Naive thymus-derived CD8-positive, alpha-beta T cell (primary cell): ENCODE results near the gene GAPDHS. TPM values are rescaled to one million over a fixed set of nuclear protein-coding genes. Genes with fewer than 3 reads are reported as not detected.

ENCODE experiments used
- ATAC-seq, 2 donors: fragments of 150-1000 bp; cut with Tn5 transposase in 1 of 2; sonication (Bioruptor Pico), chemical (Tn5 transposase) in 1 of 2; 1 replicate in 1 of 2; 2 replicates in 1 of 2; pipeline ENCODE4 v1.10.0; 2021; ENCODE audit warnings: mild to moderate bottlenecking in 2 of 2, moderate library complexity in 2 of 2
- POLR2A ChIA-PET: fragments of 350-600 bp; sonication (Branson Sonifier 250); formaldehyde crosslinking; loops from one replicate; lab custom pipeline; 2021; ENCODE audit warnings: antibody characterized with exemption; lab: Charles Lee
- DNase-seq, 10 donors: peaks; one replicate each; pipeline versions ENCODE4 v3.0.0 to v3.0.0-alpha.2; 2020 to 2022
- H3K27ac Mint-ChIP-seq, 10 donors: one replicate each; pipeline ENCODE4 v1.8.0; 2020 to 2022; ENCODE audit warnings: mild to moderate bottlenecking in 10 of 10, mixed read lengths in 10 of 10, moderate library complexity in 4 of 10, inconsistent platforms in 1 of 10
- H3K27me3 Mint-ChIP-seq, 5 donors: one replicate each; pipeline ENCODE4 v1.8.0; 2021 to 2022; ENCODE audit warnings: mixed read lengths in 5 of 5
- H3K36me3 Mint-ChIP-seq, 3 donors: one replicate each; pipeline ENCODE4 v1.8.0; 2020 to 2022; ENCODE audit warnings: mixed read lengths in 3 of 3, mild to moderate bottlenecking in 2 of 3, inconsistent platforms in 1 of 3
- H3K4me1 Mint-ChIP-seq, 4 donors: one replicate each; pipeline ENCODE4 v1.8.0; 2021 to 2022; ENCODE audit warnings: mixed read lengths in 4 of 4
- H3K4me3 Mint-ChIP-seq, 10 donors: one replicate each; pipeline ENCODE4 v1.8.0; 2020 to 2022; ENCODE audit warnings: mild to moderate bottlenecking in 10 of 10, mixed read lengths in 10 of 10, moderate library complexity in 6 of 10, inconsistent platforms in 1 of 10
- H3K9me3 Mint-ChIP-seq, 9 donors: one replicate each; pipeline ENCODE4 v1.8.0; 2020 to 2022; ENCODE audit warnings: mixed read lengths in 9 of 9, mild to moderate bottlenecking in 3 of 9, inconsistent platforms in 1 of 9, moderate library complexity in 1 of 9
- polyA plus RNA-seq, 3 donors: library from polyadenylated mRNA; unstranded; fragments of 300-500 nt; fragmentation: Illumina TruSeq; gene quantifications; one replicate each; pipeline ENCODE4 v1.2.3, GENCODE V29; 2021
- total RNA-seq, 8 experiments: library from RNA in 2 of 8; stranded (reverse) in 2 of 8; gene quantifications; one replicate each; pipeline ENCODE4 v1.2.3 and lab custom pipeline; 2021 to 2026

Gene GAPDHS
- total and polyA plus RNA-seq, 5 experiments from 2014 or later = not detected

DNA sequence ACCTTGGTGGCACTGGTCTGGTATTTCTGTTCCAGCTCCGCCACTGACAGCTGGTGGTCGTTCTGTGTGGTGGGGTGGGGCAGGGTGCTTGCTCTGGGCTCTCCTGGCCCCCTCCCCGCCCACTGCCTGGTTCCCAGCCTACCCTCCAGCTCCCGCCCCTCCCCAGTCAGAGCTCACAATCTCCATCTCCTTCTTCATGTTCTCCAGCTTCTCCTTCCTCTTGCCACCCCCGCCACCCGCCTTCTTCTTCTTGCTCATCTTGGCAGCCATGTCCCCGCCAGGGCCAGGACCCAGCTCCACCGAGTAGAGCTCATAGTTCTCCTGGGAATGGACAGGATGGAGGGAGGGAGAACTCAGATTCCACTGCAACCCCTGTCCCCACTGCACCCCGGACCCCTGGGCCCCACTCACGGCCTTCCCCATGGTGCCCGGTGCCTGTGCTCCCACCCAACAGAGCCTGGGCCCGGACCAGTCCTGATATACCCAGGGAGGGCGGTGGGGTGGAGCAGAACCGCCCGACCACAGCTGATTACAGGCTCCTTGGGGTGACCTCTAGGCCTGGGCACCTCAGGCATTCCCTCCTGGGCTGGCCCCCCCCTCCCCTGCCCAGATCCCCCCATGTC, 30.1 kb downstream of the GAPDHS start, which contains the start of gene ATP4A:
Gene ATP4A (minus strand): TSS at position 452 of the 623 bp plus-strand sequence. CDS start 29 bp downstream, at position 423.
- POLR2A ChIA-PET = no interaction called here
- Mint-ChIP-seq H3K9me3 (no peaks in the 10 kb centered on the region), H3K27me3 (peaks cover 27 to 74% (median 51%) of the 10 kb centered on the region in 5 donors)

DNA sequence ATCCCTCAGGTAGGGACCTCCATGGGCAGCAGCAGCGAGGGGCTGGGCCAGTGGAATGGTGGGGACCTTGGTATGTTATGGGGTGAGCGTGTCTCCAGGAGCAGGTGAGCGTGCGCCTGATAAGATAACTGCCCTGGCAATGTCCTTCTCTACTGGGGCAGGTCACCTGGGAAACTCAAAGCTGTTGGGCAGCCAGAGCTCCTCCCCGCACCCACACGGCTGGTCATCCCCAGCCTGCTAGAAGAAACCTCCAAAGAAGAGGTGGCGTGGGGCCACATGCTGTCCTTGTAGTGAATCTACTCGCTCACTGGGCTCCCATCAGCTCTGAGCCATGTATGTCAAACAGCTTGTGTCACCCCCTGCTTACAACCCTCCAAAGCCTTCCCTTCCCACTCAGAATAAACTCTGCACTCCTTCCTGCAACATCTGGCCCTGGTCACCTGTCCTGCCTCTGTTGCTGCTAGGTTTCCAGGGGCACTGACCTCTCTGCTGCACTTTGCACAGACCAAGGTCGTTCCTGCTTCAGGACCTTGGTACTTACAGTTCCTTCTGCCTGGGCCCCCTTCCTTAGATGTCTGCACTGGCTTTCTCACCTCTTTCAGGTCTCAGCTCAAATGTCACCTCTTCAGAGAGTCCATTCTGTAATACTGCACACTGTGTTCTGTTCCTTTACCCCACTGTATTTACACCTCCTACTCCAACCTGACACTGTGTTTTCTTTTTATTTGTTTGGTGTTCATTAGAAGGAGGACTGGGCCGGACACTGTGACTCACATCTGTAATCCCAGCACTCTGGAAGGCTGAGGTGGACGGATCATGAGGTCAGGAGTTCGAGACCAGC, 32.0 kb downstream of the GAPDHS start:
- DNase-seq (peak in 1 of 10 donors; percentile 19), ATAC-seq (no peak)
- Mint-ChIP-seq H3K4me3 (no peak overlapping the region), H3K27me3 (peaks cover 19 to 69% (median 49%) of the 10 kb centered on the region in 5 donors), H3K36me3 (no peaks in the 10 kb centered on the region), H3K27ac (no peak overlapping the region), H3K9me3 (no peaks in the 10 kb centered on the region), H3K4me1 (no peaks in the 10 kb centered on the region)
- POLR2A ChIA-PET = no interaction called here

More for the DNA sequence above, 30.1 kb downstream of the GAPDHS start, which contains the start of gene ATP4A:
- H3K4me1 Mint-ChIP-seq = peaks cover 0 to 8% (median 5%) of the 10 kb centered on the region in 4 donors
- no peak within 1 kb of the TSS for H3K27ac Mint-ChIP-seq
- ATAC-seq (no peak), DNase-seq (peak in 1 of 10 donors; percentile 48)
- H3K36me3 Mint-ChIP-seq = no peaks in the 10 kb centered on the region
- no peak within 1 kb of the TSS for H3K4me3 Mint-ChIP-seq

DNA sequence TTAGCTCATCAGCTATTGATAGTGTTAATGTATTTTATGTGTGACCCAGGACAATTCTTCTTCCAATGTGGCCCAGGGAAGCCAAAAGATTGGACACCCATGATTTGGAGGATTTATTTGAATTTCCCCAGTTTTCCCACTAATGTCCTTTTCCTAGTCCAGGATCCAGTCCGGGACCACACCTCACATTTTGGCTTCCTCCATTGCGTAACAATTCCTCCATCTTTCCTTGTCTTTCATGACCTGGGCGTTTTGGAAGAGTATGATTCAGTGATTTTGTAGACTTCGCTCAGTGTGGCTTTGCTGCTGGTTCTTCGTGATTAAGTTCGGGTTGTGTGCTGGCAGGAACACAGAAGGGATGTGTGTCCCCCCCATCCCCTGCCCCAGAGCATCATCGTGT, 33.5 kb downstream of the GAPDHS start:
- DNase-seq = no peak
- Mint-ChIP-seq H3K27ac (no peak overlapping the region), H3K36me3 (no peaks in the 10 kb centered on the region), H3K9me3 (no peaks in the 10 kb centered on the region), H3K4me1 (no peaks in the 10 kb centered on the region), H3K4me3 (no peak overlapping the region), H3K27me3 (peaks cover 19 to 64% (median 45%) of the 10 kb centered on the region in 5 donors)
- POLR2A ChIA-PET = interaction anchor here (0.6 kb wide), 1 partner anchor 48 kb away, joined by 3 read pairs; no protein-coding TSS in a partner anchor
- ATAC-seq = no peak

DNA sequence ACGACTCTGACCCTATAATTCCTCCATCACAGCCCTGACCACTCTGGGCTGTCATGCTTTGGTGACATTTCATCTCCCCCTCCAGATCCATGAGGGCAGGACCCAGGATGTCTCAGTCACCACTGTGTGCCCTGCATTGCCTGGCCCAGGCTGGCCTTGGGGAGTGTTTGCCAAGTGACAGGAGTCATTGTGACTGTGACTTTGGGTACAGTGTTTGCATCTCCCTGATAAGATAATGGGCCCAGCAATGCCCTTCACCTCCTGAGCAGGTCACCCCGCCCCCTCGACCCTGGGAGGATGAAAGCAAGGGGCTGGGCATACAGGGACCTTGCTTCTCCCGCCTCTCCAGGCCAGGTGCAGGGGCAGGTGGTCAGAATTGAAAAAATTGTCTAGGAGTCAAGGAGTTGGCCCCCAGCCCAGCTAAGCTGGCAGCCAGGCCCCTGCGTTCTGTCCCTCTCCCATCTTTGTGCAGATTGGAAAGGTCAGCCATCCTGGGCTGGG, 36.1 kb downstream of the GAPDHS start:
- no peak for ATAC-seq
- Mint-ChIP-seq H3K9me3 (peaks cover 0 to 10% (median under 1%) of the 10 kb centered on the region in 9 donors), H3K4me1 (no peaks in the 10 kb centered on the region), H3K27me3 (peaks cover 16 to 41% (median 24%) of the 10 kb centered on the region in 5 donors), H3K27ac (peak overlapping the region in 1 of 10 donors; percentile 67), H3K4me3 (no peak overlapping the region), H3K36me3 (no peaks in the 10 kb centered on the region)
- POLR2A ChIA-PET = no interaction called here
- no peak for DNase-seq

DNA sequence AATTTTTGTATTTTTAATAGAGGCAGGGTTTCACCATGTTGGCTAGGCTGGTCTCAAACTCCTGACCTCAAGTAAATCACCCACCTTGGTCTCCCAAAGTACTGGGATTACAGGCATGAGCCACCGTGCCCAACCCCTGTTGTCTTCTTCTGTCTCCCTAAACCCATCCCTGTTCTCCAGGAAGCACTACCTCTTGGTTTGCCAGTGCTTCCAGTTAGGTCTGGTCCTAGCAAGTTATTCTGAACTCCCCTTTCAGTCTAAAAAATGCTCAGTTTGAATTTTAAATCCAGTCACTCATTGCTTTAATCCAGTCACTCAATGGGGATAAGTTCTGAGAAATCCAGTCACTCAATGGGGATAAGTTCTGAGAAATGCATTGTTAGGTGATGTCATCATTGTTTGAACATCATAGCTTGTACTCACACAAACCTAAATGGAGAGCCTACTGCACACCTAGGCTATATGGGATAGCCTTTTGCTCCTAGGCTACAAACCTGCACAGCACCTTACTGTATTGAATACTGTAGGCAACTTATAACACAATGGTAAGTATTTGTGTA, 38.2 kb downstream of the GAPDHS start:
- H3K27ac Mint-ChIP-seq = peak overlapping the region in 1 of 10 donors; percentile 35
- H3K4me3 Mint-ChIP-seq = no peak overlapping the region
- peaks cover 0 to 17% (median 14%) of the 10 kb centered on the region in 3 donors for H3K36me3 Mint-ChIP-seq
- no peak for ATAC-seq
- H3K27me3 Mint-ChIP-seq = peaks cover 12 to 28% (median 17%) of the 10 kb centered on the region in 5 donors
- POLR2A ChIA-PET = no interaction called here
- H3K4me1 Mint-ChIP-seq = no peaks in the 10 kb centered on the region
- DNase-seq = no peak
- peaks cover 4 to 32% (median 18%) of the 10 kb centered on the region in 9 donors for H3K9me3 Mint-ChIP-seq

DNA sequence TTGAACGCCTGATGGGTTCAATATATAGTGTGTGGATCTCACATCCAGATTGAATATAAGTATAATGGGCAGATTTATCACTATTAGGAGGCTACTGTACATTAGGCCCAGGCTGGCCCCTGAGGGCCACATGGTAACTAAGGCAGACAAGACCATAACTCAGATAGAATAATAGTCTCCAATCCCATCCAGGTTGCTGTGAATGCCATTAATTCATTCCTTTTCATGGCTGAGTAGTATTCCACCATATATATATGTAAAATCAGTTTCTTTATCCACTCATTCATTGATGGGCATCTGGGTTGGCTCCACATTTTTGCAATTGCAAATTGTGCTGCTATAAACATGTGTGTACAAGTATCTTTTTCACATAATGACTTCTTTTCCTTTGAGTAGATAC, 44.7 kb downstream of the GAPDHS start:
- ATAC-seq (no peak), DNase-seq (no peak)
- Mint-ChIP-seq H3K9me3 (peaks cover 10 to 47% (median 25%) of the 10 kb centered on the region in 9 donors), H3K27me3 (peaks cover 8 to 20% (median 12%) of the 10 kb centered on the region in 5 donors), H3K4me1 (peaks cover 0 to 3% (median 0%) of the 10 kb centered on the region in 4 donors), H3K27ac (no peak overlapping the region), H3K36me3 (peaks cover 2 to 24% (median 21%) of the 10 kb centered on the region in 3 donors), H3K4me3 (no peak overlapping the region)
- POLR2A ChIA-PET = no interaction called here

DNA sequence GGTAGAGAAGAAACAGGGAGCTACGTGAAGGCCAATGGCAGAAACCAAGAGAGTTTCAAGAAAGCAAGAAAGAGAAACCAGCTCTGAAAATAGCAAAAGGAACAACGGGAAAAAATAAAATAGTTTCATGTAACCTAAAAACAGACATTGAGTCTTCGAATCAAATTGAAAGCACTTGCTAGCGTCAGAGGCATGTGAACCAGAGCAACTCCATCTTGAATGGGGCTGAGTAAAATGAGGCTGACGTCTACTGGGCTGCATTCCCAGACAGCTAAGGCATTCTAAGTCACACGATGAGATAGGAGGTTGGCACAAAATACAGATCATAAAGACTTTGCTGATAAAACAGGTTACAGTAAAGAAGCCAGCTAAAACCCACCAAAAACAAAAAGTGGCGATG, 45.5 kb downstream of the GAPDHS start:
- Mint-ChIP-seq H3K9me3 (peaks cover 10 to 43% (median 25%) of the 10 kb centered on the region in 9 donors), H3K4me1 (peaks cover 0 to 3% (median 0%) of the 10 kb centered on the region in 4 donors), H3K27ac (no peak overlapping the region), H3K27me3 (peaks cover 8 to 27% (median 15%) of the 10 kb centered on the region in 5 donors), H3K4me3 (no peak overlapping the region), H3K36me3 (peaks cover 2 to 24% (median 21%) of the 10 kb centered on the region in 3 donors)
- POLR2A ChIA-PET = no interaction called here
- ATAC-seq (no peak), DNase-seq (no peak)

DNA sequence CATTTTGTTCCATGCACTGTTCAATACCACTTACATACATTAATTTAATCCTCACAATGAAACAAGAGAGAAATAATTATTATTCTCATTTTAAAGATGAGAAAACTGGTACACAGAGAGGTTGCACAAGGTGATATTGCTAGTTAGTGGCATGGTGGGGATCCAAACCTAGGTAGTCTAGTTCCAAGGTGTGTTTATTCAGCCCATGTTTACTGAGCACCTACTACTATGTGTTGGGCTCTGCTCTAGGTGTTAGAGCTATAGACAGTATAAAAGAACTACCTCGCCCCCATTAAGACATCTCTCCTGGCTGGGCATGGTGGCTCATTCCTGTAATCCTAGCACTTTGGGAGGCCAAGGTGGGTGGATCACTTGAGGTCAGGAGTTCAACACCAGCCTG, 49.5 kb downstream of the GAPDHS start:
- no peak overlapping the region for H3K4me3 Mint-ChIP-seq
- no peak for ATAC-seq
- H3K27ac Mint-ChIP-seq = no peak overlapping the region
- POLR2A ChIA-PET = no interaction called here
- H3K36me3 Mint-ChIP-seq = no peaks in the 10 kb centered on the region
- peaks cover 0 to 3% (median 0%) of the 10 kb centered on the region in 4 donors for H3K4me1 Mint-ChIP-seq
- no peak for DNase-seq
- H3K9me3 Mint-ChIP-seq = peaks cover 0 to 5% (median 2%) of the 10 kb centered on the region in 9 donors
- H3K27me3 Mint-ChIP-seq = peaks cover 16 to 46% (median 28%) of the 10 kb centered on the region in 5 donors

DNA sequence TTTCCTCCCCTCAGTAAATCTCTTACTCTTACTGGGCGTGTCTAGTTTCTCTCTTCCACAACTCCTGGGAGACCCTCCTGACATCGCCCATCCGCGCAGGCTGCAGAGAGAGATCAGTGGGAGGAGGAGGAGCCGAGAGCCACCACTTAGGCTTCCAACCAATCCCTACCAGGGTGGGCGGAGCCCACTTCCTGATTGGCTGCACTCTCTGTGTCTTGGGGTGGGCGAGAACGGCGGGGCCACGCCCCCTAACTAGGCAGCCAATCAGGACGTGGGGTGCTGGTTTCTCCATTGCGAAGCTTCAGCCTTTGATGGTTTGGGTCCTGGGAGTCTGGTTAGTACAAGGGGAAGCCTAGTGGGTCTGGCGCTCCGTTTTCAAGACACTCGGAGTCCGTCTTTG, 52.6 kb downstream of the GAPDHS start, which contains the start of gene PMIS2:
Gene PMIS2 (plus strand): TSS at position 326 of the 400 bp plus-strand sequence. CDS start 87 bp downstream, outside the sequence.
- no peak within 1 kb of the TSS for H3K4me3 Mint-ChIP-seq
- ATAC-seq (peak in 1 of 2 donors; percentile 65), DNase-seq (peak in 1 of 10 donors; percentile 15)
- peaks cover 0 to 3% (median 0%) of the 10 kb centered on the region in 4 donors for H3K4me1 Mint-ChIP-seq
- H3K27me3 Mint-ChIP-seq = peaks cover 9 to 44% (median 22%) of the 10 kb centered on the region in 5 donors
- POLR2A ChIA-PET = no interaction called here
- H3K9me3 Mint-ChIP-seq = no peaks in the 10 kb centered on the region
- no peaks in the 10 kb centered on the region for H3K36me3 Mint-ChIP-seq
- no peak within 1 kb of the TSS for H3K27ac Mint-ChIP-seq

DNA sequence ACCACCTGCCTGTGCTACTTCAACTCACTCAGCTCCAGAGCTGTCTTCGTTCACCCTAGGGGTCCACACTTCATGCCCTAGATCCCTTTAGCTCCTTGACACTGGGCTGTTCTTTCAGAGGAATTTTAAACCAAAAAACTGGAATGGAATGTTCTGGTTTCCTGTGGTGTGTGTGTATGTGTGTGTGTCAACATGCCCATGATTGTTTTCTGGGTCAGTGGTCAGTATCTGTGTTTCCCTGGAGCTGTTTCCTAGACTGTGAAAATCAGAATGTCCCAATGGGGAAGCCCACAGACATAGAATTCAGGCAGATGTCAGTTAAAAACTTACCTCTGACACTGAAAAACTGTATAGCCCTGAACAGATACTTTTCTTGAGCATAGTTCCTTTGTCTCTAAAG, 54.1 kb downstream of the GAPDHS start:
- Mint-ChIP-seq H3K4me3 (no peak overlapping the region), H3K4me1 (peaks cover 0 to 3% (median 1%) of the 10 kb centered on the region in 4 donors), H3K27me3 (peaks cover 10 to 44% (median 25%) of the 10 kb centered on the region in 5 donors), H3K27ac (no peak overlapping the region), H3K9me3 (no peaks in the 10 kb centered on the region), H3K36me3 (no peaks in the 10 kb centered on the region)
- ATAC-seq = no peak
- POLR2A ChIA-PET = no interaction called here
- no peak for DNase-seq

DNA sequence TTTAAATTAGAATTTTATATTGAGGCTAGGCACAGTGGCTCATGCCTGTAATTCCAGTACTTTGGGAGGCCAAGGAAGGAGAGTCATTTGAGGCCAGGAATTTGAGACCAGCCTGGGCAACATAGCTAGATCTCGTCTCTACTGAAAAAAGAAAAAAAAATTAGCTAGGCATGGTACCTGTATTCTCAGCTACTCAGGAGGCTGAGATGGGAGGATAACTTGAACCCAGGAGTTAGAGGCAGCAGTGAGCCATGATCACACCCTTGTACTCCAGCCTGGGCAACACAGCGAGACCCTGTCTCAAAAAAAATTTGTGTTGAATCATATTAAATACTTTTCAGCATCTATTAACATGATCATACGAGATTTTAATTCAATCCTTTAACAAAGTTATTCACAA, 57.6 kb downstream of the GAPDHS start:
- no peaks in the 10 kb centered on the region for H3K9me3 Mint-ChIP-seq
- H3K27me3 Mint-ChIP-seq = peaks cover 4 to 23% (median 14%) of the 10 kb centered on the region in 5 donors
- H3K27ac Mint-ChIP-seq = no peak overlapping the region
- POLR2A ChIA-PET = no interaction called here
- peaks cover 0 to 3% (median 0%) of the 10 kb centered on the region in 4 donors for H3K4me1 Mint-ChIP-seq
- no peak overlapping the region for H3K4me3 Mint-ChIP-seq
- H3K36me3 Mint-ChIP-seq = no peaks in the 10 kb centered on the region
- ATAC-seq (no peak), DNase-seq (no peak)

DNA sequence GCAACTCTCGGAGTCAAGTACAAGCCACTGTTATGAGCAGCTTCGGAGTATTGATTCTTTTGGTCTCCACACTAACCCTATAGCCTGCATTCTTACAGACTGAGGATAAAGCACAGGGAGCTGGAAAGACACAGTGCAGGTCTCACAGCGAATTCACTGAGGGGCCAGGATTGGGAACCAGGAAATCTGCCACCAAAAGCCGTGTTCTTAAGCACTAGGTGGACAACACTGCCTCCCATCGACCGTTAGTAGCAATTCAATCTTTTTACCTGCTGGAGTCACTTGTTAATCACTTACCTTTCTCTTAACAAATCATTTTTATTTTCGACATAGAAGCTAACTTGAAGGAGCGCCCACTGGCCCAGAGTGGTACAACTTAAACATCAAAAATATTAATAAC, 59.0 kb downstream of the GAPDHS start:
- ATAC-seq = peak in 1 of 2 donors; percentile 46
- POLR2A ChIA-PET = no interaction called here
- Mint-ChIP-seq H3K36me3 (no peaks in the 10 kb centered on the region), H3K27ac (no peak overlapping the region), H3K9me3 (no peaks in the 10 kb centered on the region), H3K27me3 (peaks cover 4 to 14% (median 10%) of the 10 kb centered on the region in 5 donors), H3K4me1 (peaks cover 0 to 3% (median 0%) of the 10 kb centered on the region in 4 donors), H3K4me3 (no peak overlapping the region)
- DNase-seq = peak in 4 of 10 donors; percentile 17 to 46 (median 24)
